Stimulated activated CD8-positive, alpha-beta memory T cell treated with anti-CD3 and anti-CD28 coated beads, Interleukin-2, amount 100 ng/mL, for 1 hour (primary cell): ENCODE data around the gene ZDHHC15.
A peak's percentile ranks its signal among the peaks of the same experiment; 100 is the strongest.
"Not testable (repeated sequence)": the region's sequence is repeated elsewhere in the genome, so short reads cannot be mapped to it uniquely, and the experiment has no call there.

ENCODE experiments used
- DNase-seq, 2 donors: peaks; one replicate each; pipeline ENCODE4 v3.0.0-alpha.2; 2020; ENCODE audit warnings: low read depth in 2 of 2

ZDHHC15 gene, protein sequence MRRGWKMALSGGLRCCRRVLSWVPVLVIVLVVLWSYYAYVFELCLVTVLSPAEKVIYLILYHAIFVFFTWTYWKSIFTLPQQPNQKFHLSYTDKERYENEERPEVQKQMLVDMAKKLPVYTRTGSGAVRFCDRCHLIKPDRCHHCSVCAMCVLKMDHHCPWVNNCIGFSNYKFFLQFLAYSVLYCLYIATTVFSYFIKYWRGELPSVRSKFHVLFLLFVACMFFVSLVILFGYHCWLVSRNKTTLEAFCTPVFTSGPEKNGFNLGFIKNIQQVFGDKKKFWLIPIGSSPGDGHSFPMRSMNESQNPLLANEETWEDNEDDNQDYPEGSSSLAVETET

DNA sequence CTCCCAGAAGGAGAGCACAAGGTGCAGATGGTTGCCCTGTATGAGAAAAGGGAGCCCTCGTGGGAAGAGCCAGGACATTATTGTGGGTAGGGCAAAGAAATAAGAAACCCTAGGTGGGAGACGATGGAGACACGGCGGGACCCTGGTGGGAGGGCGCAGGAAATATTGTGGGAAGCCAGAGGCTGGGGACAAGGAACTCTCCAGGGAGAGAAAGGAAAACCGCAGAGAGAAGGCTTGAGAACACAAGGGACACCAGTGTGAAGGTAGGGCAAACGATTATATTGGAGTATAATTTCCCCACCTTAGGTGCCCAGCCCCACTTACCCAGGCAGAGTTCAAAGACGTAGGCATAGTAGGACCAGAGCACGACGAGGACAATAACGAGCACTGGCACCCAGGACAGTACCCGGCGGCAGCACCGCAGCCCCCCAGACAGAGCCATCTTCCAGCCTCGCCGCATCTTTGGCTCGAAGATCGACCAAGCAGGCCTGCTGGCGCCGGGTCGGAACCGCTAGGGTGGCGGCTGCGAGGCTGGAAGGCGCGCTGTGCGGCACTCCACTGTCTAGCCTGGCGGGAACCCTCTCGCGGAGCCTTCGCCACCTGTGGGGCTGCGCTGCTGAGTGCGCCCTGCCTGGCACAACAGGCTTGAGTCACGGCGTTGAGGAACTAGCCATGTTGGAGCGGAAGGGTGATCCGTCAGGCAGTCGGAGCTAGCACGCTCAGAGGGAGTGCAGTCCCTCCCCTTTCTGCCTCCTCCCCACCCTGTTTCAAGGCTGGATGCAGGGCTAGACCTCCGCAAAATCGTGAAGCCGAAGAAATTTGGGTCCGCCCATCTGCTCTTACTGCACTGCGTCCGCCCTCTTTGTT lies at the start of gene ZDHHC15:
Gene ZDHHC15 (minus strand): TSS at position 473 of the 867 bp plus-strand sequence. CDS start 13 bp downstream, at position 460.
- peak in 1 of 2 donors; percentile 4 for DNase-seq

DNA sequence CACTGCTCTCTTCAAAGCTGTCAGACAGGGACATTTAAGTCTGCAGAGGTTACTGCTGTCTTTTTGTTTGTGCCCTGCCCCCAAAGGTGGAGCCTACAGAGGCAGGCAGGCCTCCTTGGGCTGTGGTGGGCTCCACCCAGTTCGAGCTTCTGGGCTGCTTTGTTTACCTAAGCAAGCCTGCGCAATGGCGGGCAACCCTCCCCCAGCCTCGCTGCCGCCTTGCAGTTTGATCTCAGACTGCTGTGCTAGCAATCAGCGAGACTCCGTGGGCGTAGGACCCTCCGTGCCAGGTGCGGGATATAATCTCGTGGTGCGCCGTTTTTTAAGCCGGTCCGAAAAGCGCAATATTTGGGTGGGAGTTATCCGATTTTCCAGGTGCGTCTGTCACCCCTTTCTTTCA lies 37.7 kb upstream of the ZDHHC15 start:
- not testable (repeated sequence) for DNase-seq

DNA sequence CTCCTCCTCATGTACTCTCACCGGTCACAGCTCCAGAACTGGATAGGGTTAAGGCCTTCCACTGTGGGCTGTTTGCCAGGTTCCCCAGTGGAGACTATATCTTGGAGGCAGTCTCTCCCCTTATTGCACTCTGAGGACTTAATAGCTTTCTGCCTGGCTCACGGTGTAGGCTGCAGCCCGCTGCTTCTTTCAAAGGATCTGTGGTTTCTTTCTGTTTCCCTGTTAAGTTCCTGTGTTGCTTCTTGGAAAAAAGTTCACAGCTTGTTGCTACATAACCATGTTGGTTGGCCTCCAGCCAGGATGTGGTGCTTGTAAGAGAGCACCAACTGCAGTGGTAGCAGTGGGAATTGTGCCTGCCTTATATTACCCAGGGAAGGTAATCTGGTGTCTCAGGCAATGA lies 24.9 kb upstream of the ZDHHC15 start:
- no peak for DNase-seq

DNA sequence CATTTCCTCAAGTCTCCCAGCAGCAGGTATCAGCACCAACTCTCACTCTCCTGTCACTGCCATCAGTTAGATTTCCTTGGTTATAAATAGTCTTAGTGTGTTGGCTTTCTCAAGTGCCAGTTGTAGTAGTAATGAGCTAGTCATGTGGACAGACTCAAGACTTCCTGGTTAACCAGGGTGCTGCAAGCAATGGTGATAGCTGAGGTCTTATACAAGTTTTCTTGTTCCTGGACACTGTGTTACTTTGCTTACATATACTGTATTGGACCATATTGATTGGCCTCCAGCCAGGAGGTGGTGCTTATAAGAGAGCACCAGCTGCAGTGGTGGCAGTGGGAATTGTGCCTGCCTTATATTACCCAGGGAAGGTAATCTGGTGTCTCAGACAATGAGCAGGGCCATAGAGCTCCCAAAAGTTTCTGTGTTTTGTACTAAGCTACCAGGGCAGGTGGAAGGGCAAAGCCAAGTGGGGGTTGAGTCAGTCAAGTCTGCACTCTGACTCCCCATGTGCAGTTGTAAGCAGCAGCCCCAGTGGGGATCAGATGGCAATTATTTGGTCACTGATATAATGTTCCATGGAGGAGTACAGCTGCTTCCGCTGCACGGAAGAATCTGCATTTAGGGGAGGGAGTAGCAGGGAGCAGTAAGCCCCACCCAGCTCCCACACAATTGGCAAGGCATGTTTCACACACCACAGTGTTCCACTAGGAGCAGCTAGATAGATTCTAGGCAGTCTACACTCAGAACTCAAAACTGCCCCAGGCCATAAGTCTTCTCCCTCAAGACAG lies 24.1 kb upstream of the ZDHHC15 start:
- no peak for DNase-seq

DNA sequence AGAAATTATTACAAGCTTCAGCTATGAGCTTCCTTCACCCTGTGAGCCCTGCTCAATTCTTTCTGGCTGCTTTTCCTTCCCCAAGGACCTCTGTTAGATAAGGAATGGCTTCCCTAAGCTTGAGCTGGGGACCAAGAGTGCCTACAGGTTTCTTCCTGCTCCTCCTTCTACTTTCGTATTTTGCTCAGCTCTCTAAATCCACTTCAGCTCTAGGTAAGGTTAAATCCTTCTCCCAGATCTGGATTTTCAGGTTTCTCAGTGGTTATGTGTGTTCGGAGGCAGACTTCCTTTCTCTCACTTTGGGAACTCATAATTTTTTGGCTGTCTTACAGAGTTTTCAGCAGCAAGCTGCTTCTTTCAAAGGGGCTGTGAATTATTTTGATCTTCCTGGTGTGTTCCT lies 21.9 kb upstream of the ZDHHC15 start:
- no peak for DNase-seq

DNA sequence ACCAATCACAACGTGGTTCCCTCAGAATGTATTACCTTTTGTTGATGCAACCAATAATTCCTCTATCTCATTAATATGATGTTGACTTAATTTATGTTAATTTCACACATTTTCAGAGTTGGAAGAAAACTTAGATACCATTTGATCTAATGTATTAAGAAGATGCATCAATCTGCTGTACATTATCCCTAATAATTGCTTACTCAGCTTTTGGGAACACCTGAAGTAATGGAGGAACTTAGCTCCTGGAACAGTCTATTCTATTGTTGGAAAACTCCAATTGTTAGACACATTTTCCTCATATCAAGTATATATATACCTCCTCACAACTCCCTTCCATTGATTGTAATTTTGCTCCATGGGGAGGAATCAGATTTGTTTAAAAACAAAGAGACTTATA lies 38.9 kb downstream of the ZDHHC15 start:
- DNase-seq, result no peak

DNA sequence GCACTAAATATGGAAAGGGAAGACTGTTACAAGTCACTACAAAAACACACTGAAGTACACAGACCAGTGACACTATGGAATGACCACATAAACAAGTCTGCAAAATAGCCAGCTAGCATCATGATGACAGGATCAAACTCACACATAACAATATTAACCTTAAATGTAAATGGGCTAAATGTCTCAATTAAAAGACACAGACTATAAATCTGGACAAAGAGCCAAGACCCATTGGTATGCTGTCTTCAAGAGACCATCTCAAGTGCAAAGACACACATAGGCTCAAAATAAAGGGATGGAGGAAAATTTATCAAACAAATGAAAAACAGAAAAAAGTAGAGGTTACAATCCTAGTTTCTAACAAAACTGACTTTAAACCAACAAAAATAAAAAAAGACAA lies 61.1 kb downstream of the ZDHHC15 start:
- DNase-seq, result not testable (repeated sequence)

DNA sequence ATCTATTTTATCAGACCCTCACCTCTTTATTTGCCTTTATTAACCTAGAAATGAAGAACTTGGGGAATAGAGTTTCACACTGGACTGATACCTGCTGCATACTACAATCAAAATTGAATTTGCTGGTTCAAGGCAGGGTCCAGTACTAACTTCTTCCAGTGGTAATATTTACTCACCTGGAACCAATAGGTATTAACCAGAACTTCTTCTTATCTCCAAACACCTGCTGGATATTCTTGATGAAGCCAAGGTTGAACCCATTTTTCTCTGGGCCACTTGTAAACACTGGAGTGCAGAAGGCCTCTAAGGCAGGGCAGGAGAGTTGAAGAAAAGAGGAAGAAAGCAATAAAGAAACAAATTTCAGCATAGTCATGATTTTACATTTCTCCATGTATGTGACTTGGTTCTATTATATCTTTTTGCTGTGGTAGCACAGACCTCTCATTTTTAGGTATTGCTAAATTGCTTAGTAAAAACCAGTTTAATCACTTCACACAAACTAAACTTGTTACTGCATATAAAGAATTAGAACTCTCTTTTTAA lies 101.1 kb downstream of the ZDHHC15 start:
- DNase-seq, result no peak

DNA sequence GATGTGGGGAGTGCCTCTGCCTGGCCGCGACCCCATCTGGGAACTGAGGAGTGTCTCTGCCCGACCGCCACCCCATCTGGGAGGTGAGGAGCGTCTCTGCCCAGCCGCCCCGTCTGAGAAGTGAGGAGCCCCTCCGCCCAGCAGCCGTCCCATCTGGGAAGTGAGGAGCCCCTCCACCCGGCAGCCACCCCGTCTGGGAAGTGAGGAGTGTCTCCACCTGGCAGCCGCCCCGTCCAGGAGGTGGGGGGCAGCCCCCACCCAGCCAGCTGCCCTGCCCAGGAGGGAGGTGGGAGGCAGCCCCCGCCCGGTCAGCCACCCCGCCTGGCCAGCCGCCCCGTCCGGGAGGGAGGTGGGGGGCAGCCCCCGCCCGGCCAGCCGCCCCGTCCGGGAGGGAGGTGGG lies 115.7 kb downstream of the ZDHHC15 start:
- not testable (repeated sequence) for DNase-seq

DNA sequence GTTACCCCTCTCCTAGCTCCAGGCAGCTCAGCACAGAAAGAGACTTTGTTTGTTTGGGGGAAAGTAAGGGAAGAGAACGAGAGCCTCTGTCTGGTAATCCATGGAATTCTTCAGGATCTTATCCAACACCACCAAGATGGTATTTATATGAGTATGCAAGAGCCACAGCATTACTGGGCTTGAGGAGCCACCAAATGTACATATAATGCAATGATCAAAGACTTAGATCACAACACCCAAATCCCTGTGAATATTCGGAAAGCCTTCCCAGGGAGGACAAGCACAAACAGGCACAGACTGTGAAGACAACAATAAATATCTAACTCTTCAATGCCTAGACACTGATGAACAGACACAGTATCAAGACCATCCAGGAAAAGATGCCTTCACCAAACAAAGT lies 132.4 kb downstream of the ZDHHC15 start:
- no peak for DNase-seq

DNA sequence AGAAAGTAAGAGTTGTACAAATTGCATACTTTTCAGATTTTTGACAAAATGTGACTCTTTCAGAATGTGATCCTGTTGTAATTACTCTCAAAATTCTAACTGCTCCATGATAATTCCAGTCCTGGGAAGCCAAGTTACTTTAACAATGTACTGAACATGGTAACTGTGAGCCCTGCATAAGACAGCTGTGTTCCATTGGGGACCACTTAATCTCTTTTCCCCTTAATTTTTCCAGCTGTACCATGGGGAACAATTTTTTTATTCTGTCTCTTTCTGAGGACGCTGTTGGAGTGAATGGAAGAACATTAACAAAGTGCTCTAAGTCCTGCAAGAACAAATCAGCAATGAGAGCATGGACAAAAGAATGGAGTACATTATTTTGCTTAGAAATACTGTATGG lies 153.1 kb downstream of the ZDHHC15 start:
- DNase-seq, result no peak

DNA sequence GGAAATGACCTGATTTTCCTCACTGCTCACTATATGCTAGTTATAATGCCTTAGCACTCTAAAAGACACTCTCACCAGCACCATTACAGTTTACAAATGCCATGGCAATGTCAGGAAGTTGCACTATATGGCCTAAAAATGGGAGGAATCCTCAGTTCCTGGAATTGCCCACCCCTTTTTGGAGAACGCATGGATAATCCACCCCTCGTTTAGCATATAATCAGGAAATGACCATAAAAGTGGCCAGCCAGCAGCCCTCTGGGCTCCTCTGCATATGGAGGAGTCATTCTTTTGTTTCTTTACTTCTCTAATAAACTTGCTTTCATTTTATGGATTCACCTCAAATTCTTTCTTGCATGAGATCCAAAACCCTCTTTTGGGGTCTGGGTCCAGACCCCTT lies 156.0 kb downstream of the ZDHHC15 start:
- DNase-seq, result no peak

DNA sequence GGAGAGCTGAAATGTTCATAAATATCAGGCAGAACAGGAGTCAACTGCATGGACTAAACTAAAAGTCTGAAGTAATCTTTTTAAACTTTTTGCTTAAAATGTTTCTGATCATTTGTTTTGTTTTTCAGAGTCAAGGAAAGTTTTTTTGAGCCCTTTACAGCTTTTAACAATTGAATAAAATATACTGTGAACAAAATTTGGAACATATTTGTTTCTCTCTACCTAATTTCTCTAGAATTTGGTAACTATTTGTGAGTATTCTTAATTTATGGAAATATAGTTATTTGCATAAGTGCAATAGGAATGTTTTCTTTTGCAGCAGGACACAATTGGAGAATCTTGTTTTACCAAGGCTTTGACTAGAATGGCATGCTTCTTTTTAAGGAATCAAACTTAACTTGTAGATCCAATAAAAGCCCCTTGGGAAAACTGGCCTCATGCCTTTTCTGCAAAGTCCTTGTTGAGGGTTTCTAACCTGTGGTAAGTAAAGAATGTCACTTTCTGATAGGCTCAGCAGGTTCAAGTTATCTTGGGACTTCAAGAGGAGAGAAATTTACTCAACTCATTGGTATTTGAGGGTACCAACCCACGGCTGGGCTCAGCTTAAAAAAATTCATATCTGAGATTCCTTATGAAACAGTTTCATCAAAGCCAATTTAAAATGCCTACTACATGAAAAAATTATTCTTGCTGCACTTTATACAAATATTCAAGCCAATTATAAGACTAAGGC lies 157.4 kb downstream of the ZDHHC15 start:
- no peak for DNase-seq

DNA sequence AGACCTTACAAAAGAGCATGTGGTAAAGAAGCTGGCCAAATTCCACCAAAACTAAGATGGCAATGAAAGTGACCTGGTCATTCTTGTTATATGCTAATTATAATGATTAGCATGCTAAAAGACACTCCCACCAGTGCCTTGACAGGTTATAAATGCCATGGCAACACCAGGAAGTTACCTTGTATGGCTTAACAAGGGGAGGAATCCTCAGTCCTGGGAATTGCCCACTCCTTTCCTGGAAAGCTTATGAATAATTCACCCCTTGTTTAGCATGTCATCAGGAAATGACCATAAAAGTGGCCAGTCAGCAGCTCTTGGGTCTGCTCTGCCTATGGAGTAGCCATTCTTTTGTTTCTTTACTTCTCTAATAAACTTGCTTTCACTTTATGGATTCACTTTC lies 161.0 kb downstream of the ZDHHC15 start:
- no peak for DNase-seq

DNA sequence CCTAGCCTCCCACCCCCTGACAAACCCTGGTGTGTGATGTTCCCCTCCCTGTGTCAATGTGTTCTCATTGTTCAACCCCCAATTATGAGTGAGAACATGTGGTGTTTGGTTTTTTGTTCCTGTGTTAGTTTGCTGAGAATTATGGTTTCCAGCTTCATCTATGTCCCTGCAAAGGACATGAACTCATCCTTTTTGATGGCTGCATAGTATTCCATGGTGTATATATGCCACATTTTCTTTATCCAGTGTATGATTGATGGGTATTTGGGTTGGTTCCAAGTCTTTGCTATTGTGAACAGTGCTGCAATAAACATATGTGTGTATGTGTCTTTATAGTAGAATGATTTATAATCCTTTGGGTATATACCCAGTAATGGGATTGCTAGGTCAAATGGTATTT lies 174.2 kb downstream of the ZDHHC15 start:
- DNase-seq, result not testable (repeated sequence)

DNA sequence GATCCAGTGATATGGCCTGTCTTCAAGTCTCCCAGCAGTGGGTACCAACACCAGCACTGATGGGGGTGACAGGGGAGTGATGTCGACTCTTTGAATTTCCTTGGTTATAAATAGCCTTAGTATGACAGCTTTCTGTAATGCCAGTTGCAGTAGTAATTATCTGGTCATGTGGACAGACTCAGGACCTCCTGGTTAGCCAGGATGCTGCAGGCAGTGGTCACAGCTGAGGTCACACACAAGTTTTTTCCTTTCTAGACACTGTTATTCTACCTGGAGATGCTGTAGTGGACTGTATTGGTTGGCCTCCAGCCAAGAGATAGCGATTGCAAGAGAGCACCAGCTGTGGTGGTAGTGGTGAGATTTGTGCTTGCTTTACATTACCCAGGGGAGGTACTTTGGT lies 185.3 kb downstream of the ZDHHC15 start:
- DNase-seq, result no peak

DNA sequence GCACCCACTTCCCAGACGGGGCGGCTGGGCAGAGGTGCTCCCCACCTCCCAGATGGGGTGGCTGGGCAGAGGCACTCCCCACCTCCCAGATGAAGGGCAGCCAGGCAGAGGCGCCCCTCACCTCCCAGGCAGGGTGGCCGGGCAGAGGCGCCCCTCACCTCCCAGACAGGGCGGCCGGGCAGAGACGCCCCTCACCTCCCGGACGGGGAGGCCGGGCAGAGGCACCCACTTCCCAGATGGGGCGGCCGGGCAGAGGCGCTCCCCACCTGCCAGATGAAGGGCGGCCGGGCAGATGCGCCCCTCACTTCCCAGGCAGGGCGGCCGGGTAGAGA lies 187.7 kb downstream of the ZDHHC15 start:
- DNase-seq, result no peak

DNA sequence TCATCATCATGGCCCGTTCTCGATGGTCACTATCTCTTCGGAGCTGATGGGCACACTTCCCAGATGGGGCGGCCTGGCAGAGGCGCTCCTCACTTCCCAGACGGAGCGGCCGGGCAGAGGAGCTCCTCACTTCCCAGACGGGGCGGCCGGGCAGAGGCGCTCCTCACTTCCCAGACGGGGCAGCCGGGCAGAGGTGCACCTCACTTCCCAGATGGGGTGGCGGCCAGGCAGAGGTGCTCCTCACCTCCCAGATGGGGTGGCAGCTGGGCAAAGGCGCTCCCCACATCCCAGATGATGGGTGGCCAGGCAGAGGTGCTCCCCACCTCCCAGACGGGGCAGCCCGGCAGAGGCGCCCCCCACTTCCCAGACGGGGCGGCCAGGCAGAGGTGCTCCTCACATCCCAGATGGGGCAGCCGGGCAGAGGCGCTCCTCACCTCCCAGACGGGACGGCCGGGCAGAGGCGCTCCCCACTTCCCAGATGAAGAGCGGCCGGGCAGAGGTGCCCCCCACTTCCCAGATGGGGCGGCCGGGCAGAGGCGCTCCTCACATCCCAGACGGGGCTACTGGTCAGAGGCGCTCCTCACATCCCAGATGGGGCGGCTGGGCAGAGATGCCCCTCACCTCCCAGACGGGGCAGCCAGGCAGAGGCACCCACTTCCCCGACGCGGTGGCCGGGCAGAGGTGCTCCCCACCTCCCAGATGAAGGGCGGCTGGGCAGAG lies 188.3 kb downstream of the ZDHHC15 start:
- DNase-seq, result not testable (repeated sequence)

DNA sequence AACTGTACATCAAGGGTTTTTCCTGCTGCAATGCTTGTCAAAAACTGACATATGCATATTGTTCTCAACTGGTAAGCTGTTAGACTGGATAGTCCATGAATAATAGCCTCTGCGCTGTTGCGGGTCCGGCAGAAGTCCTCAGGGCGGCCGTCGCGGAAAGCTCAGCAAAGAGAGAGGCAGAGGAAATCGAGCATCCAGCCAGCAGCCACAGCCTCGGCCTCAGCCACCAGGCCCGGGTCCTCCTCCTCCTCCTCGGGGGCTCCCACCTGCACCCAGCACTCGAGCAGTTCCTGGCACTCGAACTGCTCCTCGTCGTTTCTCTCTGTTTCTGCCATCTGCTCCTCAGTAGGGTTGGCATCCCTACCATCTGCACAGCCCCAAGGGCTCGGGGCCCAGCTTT lies 195.2 kb downstream of the ZDHHC15 start:
- no peak for DNase-seq
